ENCODE measurements around the gene PKN1. TPM values are rescaled to one million over a fixed set of nuclear protein-coding genes. Genes with fewer than 3 reads are reported as not detected.

PKN1 gene
- total and polyA plus RNA-seq, 2 experiments from 2014 or later = 86.8 to 201 TPM

GRCh38 chr19:14430712-14431111 lies 2.4 kb upstream of the PKN1 start:
- Histone ChIP-seq H3K79me2 (replicated peaks; ENCODE audit: insufficient read depth) (peaks cover 19% of the 10 kb centered on the region), H3K4me1 (ENCODE audit: insufficient read depth) (peaks cover 12% of the 10 kb centered on the region; the same call in 1 of the 2 replicates), H3K27ac (ENCODE audit: low read depth) (no peak overlapping the region), H3K36me3 (ENCODE audit: insufficient read depth) (no peaks in the 10 kb centered on the region), H3K27me3 (ENCODE audit: insufficient read depth) (no peaks in the 10 kb centered on the region; the same call in 1 of the 2 replicates), H3K4me2 (no peak overlapping the region), H3F3A (replicated peaks; ENCODE audit: low read depth) (peaks cover 16% of the 10 kb centered on the region; the same call in 1 of the 2 replicates), H3K9me2 (ENCODE audit: insufficient read depth) (no peaks in the 10 kb centered on the region), H4K20me1 (replicated peaks; ENCODE audit: insufficient read depth) (no peaks in the 10 kb centered on the region), H2AFZ (no peak overlapping the region), H3K4me3 (no peak overlapping the region)
- H3K9me3 Mint-ChIP-seq = 0 out of 3 replicates have a peak, but pooled peaks cover 4% of the 10 kb centered on the region
- no peak overlapping the region for H3K4me3 Mint-ChIP-seq
- ATAC-seq (no peak), DNase-seq (ENCODE audit: low spot score) (no peak)
- peaks cover 16% of the 10 kb centered on the region for H3K27me3 Mint-ChIP-seq (ENCODE audit: insufficient read depth, low read depth, poor library complexity)
- TF ChIP-seq POLR2AphosphoS5 (IDR thresholded peaks at IDR 0.05; ENCODE audit: low read depth) (no peak), CTCF (conservative IDR thresholded peaks at IDR 0.05; ENCODE audit: low read depth in 2 of 2) (no peak), ZNF114 (CRISPR knock-in tag; IDR thresholded peaks at IDR 0.05) (no peak), NANOG (IDR thresholded peaks at IDR 0.05; ENCODE audit: borderline replicate concordance) (no peak), JUNB (IDR thresholded peaks at IDR 0.05; ENCODE audit: unreplicated experiment) (no peak), EZH2phosphoT487 (IDR thresholded peaks at IDR 0.05; ENCODE audit: unreplicated experiment) (no peak), EZH2 (IDR thresholded peaks at IDR 0.05; ENCODE audit: low read depth, unreplicated experiment) (no peak), ZNF462 (CRISPR knock-in tag; IDR thresholded peaks at IDR 0.05) (no peak), REST (IDR thresholded peaks at IDR 0.05; ENCODE audit: unreplicated experiment) (no peak), STAT1 (IDR thresholded peaks at IDR 0.05; ENCODE audit: unreplicated experiment) (no peak), ZNF331 (CRISPR knock-in tag; IDR thresholded peaks at IDR 0.05; ENCODE audit: low read depth) (no peak), CREB1 (CRISPR knock-in tag; IDR thresholded peaks at IDR 0.05; ENCODE audit: low read depth) (no peak)
- peaks cover 9% of the 10 kb centered on the region; the same call in 2 of the 3 replicates for H3K4me1 Mint-ChIP-seq
- H3K36me3 Mint-ChIP-seq (ENCODE audit: low read depth) = no peaks in the 10 kb centered on the region; the same call in 2 of the 3 replicates
- no peak overlapping the region for H3K27ac Mint-ChIP-seq
